Measurements from ENCODE around the gene KRTAP22-2. TPM values are rescaled to one million over a fixed set of nuclear protein-coding genes. Genes with fewer than 3 reads are reported as not detected.

The KRTAP22-2 gene
- total and polyA plus RNA-seq, 2 of the 4 experiments (the other 2 are of a cell fraction): not detected

GRCh38 chr21:30582870-30583269, 7.3 kb downstream of the KRTAP22-2 start:
- Histone ChIP-seq H2BK20ac (ENCODE audit: low read depth, low read length) (no peak overlapping the region), H3K4me1 (ENCODE audit: control insufficient read depth, insufficient read depth, low read length) (no peaks in the 10 kb centered on the region), H3K23ac (ENCODE audit: low read depth, low read length) (no peak overlapping the region), H3K4me2 (ENCODE audit: low read depth, low read length) (no peak overlapping the region), H2AK5ac (ENCODE audit: low read depth, low read length) (no peak overlapping the region), H3K9me1 (ENCODE audit: insufficient read depth, low read length) (no peaks in the 10 kb centered on the region), H3K36me3 (ENCODE audit: control insufficient read depth, insufficient read depth, low read length) (no peaks in the 10 kb centered on the region), H2BK15ac (ENCODE audit: low read depth, low read length) (no peak overlapping the region), H2AK9ac (replicated peaks; ENCODE audit: low read depth, low read length, poor library complexity) (no peak overlapping the region), H3K9ac (ENCODE audit: low read depth, low read length) (no peak overlapping the region), H4K20me1 (ENCODE audit: insufficient read depth, low read length) (no peaks in the 10 kb centered on the region), H3K18ac (ENCODE audit: low read depth, low read length) (no peak overlapping the region), H4K8ac (ENCODE audit: low read depth in 2 of 2, low read length in 2 of 2) (no peak overlapping the region), H3K27ac (ENCODE audit: insufficient read depth, low read length) (no peak overlapping the region), H3K4me3 (ENCODE audit: insufficient read depth, low read depth, low read length) (no peak overlapping the region), H2BK5ac (ENCODE audit: low read depth, low read length, poor library complexity, severe bottlenecking) (no peak overlapping the region), H4K91ac (ENCODE audit: insufficient read depth, low read depth, low read length) (no peak overlapping the region), H3K56ac (ENCODE audit: extremely low read depth, insufficient read depth, low read length) (no peak overlapping the region), H3K27me3 (ENCODE audit: control insufficient read depth, insufficient read depth, low read length) (no peaks in the 10 kb centered on the region), H3K14ac (replicated peaks; ENCODE audit: low read depth, low read length) (no peak overlapping the region), H2AFZ (replicated peaks; ENCODE audit: low read length, poor library complexity) (no peak overlapping the region), H3K4ac (ENCODE audit: low read depth, low read length) (no peak overlapping the region), H2BK120ac (ENCODE audit: low read depth, low read length) (no peak overlapping the region), H3K79me1 (ENCODE audit: low read depth in 1 of 2, low read length in 2 of 2) (no peaks in the 10 kb centered on the region), H3K9me3 (ENCODE audit: control insufficient read depth, insufficient read depth, low read length) (peaks cover 6% of the 10 kb centered on the region), H4K5ac (ENCODE audit: low read depth, low read length) (no peak overlapping the region)
- BruUV-seq (replicated peaks): no TSS peak
- no peak for ATAC-seq (ENCODE audit: low read depth)
- no peak for TF ChIP-seq RAD21 (IDR thresholded peaks at IDR 0.05; ENCODE audit: low read length)
- no peak for TF ChIP-seq CTCF (conservative IDR thresholded peaks at IDR 0.05; ENCODE audit: low read depth, low read length)
- TF ChIP-seq RFX5 (IDR thresholded peaks at IDR 0.05; ENCODE audit: low read depth, low read length): no peak
- no peak for TF ChIP-seq USF2 (IDR thresholded peaks at IDR 0.05; ENCODE audit: low read depth, low read length)
- TF ChIP-seq ELK1 (IDR thresholded peaks at IDR 0.05; ENCODE audit: borderline replicate concordance, low read depth, low read length): no peak
- TF ChIP-seq RCOR1 (IDR thresholded peaks at IDR 0.05; ENCODE audit: insufficient replicate concordance, low read length): no peak
- TF ChIP-seq MAFK (IDR thresholded peaks at IDR 0.05; ENCODE audit: low read depth, low read length): no peak
- no peak for TF ChIP-seq MXI1 (IDR thresholded peaks at IDR 0.05; ENCODE audit: borderline replicate concordance, low read depth, low read length)
- no peak for TF ChIP-seq POLR2A (IDR thresholded peaks at IDR 0.05; ENCODE audit: low read depth, low read length)
- TF ChIP-seq CHD1 (IDR thresholded peaks at IDR 0.05; ENCODE audit: low read depth, low read length): no peak
- TF ChIP-seq NFE2L2 (IDR thresholded peaks at IDR 0.05; ENCODE audit: low read depth, low read length): no peak
- TF ChIP-seq CEBPB (IDR thresholded peaks at IDR 0.05; ENCODE audit: low read depth, low read length): no peak
- TF ChIP-seq MAZ (IDR thresholded peaks at IDR 0.05; ENCODE audit: borderline replicate concordance, low read depth, low read length): no peak
- TF ChIP-seq SMC3 (IDR thresholded peaks at IDR 0.05; ENCODE audit: low read depth, low read length): no peak
- no peak for TF ChIP-seq BHLHE40 (IDR thresholded peaks at IDR 0.05; ENCODE audit: low read depth, low read length)
- TF ChIP-seq FOS (IDR thresholded peaks at IDR 0.05; ENCODE audit: low read depth, low read length): no peak
- WGBS, 2 experiments (ENCODE audit: extremely low coverage in 2 of 2, insufficient read length in 1 of 2): no CpG with 5 or more reads among the region's 1 CpG
- ChIA-PET POLR2A (ENCODE audit: unreplicated experiment) (no interaction called here), CTCF (no interaction called here)
- dilution Hi-C loops (cut with HindIII; ENCODE audit: low sequenced_read_pairs, unreplicated experiment): no loop called here
- intact Hi-C loops (cut with micrococcal nuclease): no loop called here
- in situ Hi-C loops (cut with MboI; ENCODE audit: low sequenced_read_pairs): no loop called here
- DNase-seq: no peak
